A549 (cell line): ENCODE data around the gene KRTAP19-7. TPM values are rescaled to one million over a fixed set of nuclear protein-coding genes. Genes with fewer than 3 reads are reported as not detected.

Experiments
- ATAC-seq, 2 experiments: fragments of 200-7000 bp in 1 of 2; fragments of >200 bp in 1 of 2; cut with Nextera tagmentation in 1 of 2; cut with Tn5 transposase in 1 of 2; 3 replicates each; pipeline versions ENCODE4 v1.8.0 to v1.9.1; 2018 to 2020; ENCODE audit warnings: mild to moderate bottlenecking in 1 of 2, moderate library complexity in 1 of 2
- CTCF ChIA-PET: fragments of 300-600 bp; sonication (Branson Sonifier 250); formaldehyde crosslinking; extraction: SDS; loops from one replicate; lab custom pipeline; 2021; ENCODE audit warnings: antibody characterized with exemption, inconsistent platforms; lab: Yijun Ruan, JAX
- POLR2A ChIA-PET: fragments of 350-600 bp; formaldehyde crosslinking; extraction: SDS; loops from one replicate; lab custom pipeline; 2021; ENCODE audit warnings: antibody characterized with exemption, inconsistent platforms; lab: Yijun Ruan, JAX
- DNase-seq, 2 experiments: peaks; one replicate each; pipeline versions ENCODE4 v3.0.0 to v3.0.0-alpha.2; 2011 to 2016; ENCODE audit warnings: low read depth in 1 of 2, low spot score in 1 of 2
- FAIRE-seq: peaks from 2 replicates; lab custom pipeline; 2011; peaks lifted over from hg19 to GRCh38; lab: Jason Lieb, UNC
- H3K27ac ChIP-seq, 2 experiments: fragments of >200 bp; sonication (Bioruptor Twin); formaldehyde crosslinking; 3 replicates each; pipeline ENCODE4 v1.5.1; 2016 to 2017
- H3K4me1 ChIP-seq: fragments of >200 bp; sonication (Bioruptor Twin); formaldehyde crosslinking; 3 replicates; pipeline ENCODE4 v1.6.1; 2016
- H3K4me2 ChIP-seq: fragments of >200 bp; sonication (Bioruptor Twin); formaldehyde crosslinking; 3 replicates; pipeline ENCODE4 v1.6.1; 2016
- H3K4me3 ChIP-seq: fragments of >200 bp; sonication (Bioruptor Twin); formaldehyde crosslinking; 3 replicates; pipeline ENCODE4 v1.5.1; 2016
- H3K9me3 ChIP-seq: fragments of >200 bp; sonication (Bioruptor Twin); formaldehyde crosslinking; 3 replicates; pipeline ENCODE4 v1.6.1; 2016
- CBX2 ChIP-seq: fragments of 200-600 bp; sonication (generic); IDR thresholded peaks from 2 replicates; pipeline ENCODE4 v1.6.1; 2016; ENCODE audit warnings: low read depth, mild to moderate bottlenecking, borderline replicate concordance
- CHD4 ChIP-seq: fragments of 200-600 bp; sonication (generic); IDR thresholded peaks from 2 replicates; pipeline ENCODE4 v1.6.1; 2016; ENCODE audit warnings: antibody characterized with exemption, mild to moderate bottlenecking, borderline replicate concordance
- EHF ChIP-seq: fragments of 250-450 bp; sonication (Bioruptor Pico); IDR thresholded peaks from 2 replicates; pipeline ENCODE4 v1.5.0; 2020; ENCODE audit warnings: mild to moderate bottlenecking
- EHMT2 ChIP-seq: fragments of 200-600 bp; sonication (generic); IDR thresholded peaks from 2 replicates; pipeline ENCODE4 v1.6.1; 2016; ENCODE audit warnings: antibody characterized with exemption, low read depth, mild to moderate bottlenecking, moderate library complexity
- GATA3 ChIP-seq: IDR thresholded peaks from 2 replicates; pipeline ENCODE4 v1.6.1; 2012; ENCODE audit warnings: borderline replicate concordance
- HES2 ChIP-seq: fragments of >200 bp; sonication (Bioruptor Twin); formaldehyde crosslinking; IDR thresholded peaks from 2 replicates; pipeline ENCODE4 v1.6.1; 2016
- HEYL ChIP-seq: fragments of 250-450 bp; sonication (Bioruptor Pico); IDR thresholded peaks from 2 replicates; pipeline ENCODE4 v1.8.0; 2021; ENCODE audit warnings: mild to moderate bottlenecking, moderate library complexity
- HOXB5 ChIP-seq: fragments of 250-450 bp; sonication (Bioruptor Pico); IDR thresholded peaks from 2 replicates; pipeline ENCODE4 v1.5.0; 2020; ENCODE audit warnings: mild to moderate bottlenecking, moderate library complexity
- JUN ChIP-seq, 2 experiments: fragments of >200 bp; sonication (Bioruptor Twin); formaldehyde crosslinking; IDR thresholded peaks; 2 replicates in 1 of 2; 3 replicates in 1 of 2; pipeline ENCODE4 v1.6.1; 2016 to 2017
- KDM1A ChIP-seq: fragments of 200-600 bp; sonication (generic); IDR thresholded peaks from 2 replicates; pipeline ENCODE4 v1.6.1; 2016; ENCODE audit warnings: low read depth, mild to moderate bottlenecking
- KDM5A ChIP-seq: fragments of 200-600 bp; sonication (generic); IDR thresholded peaks from 2 replicates; pipeline ENCODE4 v1.6.1; 2016; ENCODE audit warnings: antibody characterized with exemption, mild to moderate bottlenecking
- MAZ ChIP-seq: fragments of 150-350 bp; IDR thresholded peaks from 2 replicates; pipeline ENCODE4 v1.6.1; 2014; ENCODE audit warnings: antibody characterized with exemption, low read depth, low read length, borderline replicate concordance
- MYC ChIP-seq: IDR thresholded peaks from 2 replicates; pipeline ENCODE4 v1.6.1; 2012; ENCODE audit warnings: mild to moderate bottlenecking, inconsistent platforms, low read length, improper control_type of control experiment, borderline replicate concordance
- NPAS2 ChIP-seq: fragments of 250-450 bp; sonication (Bioruptor Pico); IDR thresholded peaks from 2 replicates; pipeline ENCODE4 v1.8.0; 2022; ENCODE audit warnings: mild to moderate bottlenecking, moderate library complexity, borderline replicate concordance
- NR3C1 ChIP-seq: fragments of >200 bp; sonication (Bioruptor Twin); formaldehyde crosslinking; IDR thresholded peaks from 3 replicates; pipeline ENCODE4 v1.6.1; 2017
- PHF8 ChIP-seq: fragments of 200-600 bp; sonication (generic); IDR thresholded peaks from 2 replicates; pipeline ENCODE4 v1.6.1; 2016; ENCODE audit warnings: low read depth, mild to moderate bottlenecking, antibody characterized with exemption, moderate library complexity, borderline replicate concordance
- POLR2A ChIP-seq: IDR thresholded peaks from 2 replicates; pipeline ENCODE4 v1.6.1; 2012; ENCODE audit warnings: mild to moderate bottlenecking, low read length
- RARB ChIP-seq: fragments of 250-450 bp; sonication (Bioruptor Pico); IDR thresholded peaks from 2 replicates; pipeline ENCODE4 v1.8.0; 2021; ENCODE audit warnings: mild to moderate bottlenecking, moderate library complexity
- RFX5 ChIP-seq: fragments of 450-650 bp; IDR thresholded peaks from 2 replicates; pipeline ENCODE4 v1.7.1; 2014; ENCODE audit warnings: antibody characterized with exemption, mild to moderate bottlenecking, moderate library complexity
- SREBF2 ChIP-seq: fragments of 450-650 bp; IDR thresholded peaks from 2 replicates; pipeline ENCODE4 v1.6.1; 2014; ENCODE audit warnings: mild to moderate bottlenecking, moderate library complexity
- ZC3H11A ChIP-seq: fragments of 450-650 bp; IDR thresholded peaks from 2 replicates; pipeline ENCODE4 v1.6.1; 2014; ENCODE audit warnings: antibody characterized with exemption, mild to moderate bottlenecking
- ZNF302 ChIP-seq: fragments of 250-450 bp; sonication (Bioruptor Pico); IDR thresholded peaks from 2 replicates; pipeline ENCODE4 v1.9.0; 2021; ENCODE audit warnings: inconsistent platforms, mild to moderate bottlenecking, moderate library complexity
- WGBS: methylation state at CpG from one replicate; pipeline ENCODE4 v1.1.6; 2017; ENCODE audit errors: missing lambda C conversion rate; 5-methylcytosine and 5-hydroxymethylcytosine counted together
- polyA plus RNA-seq, 4 experiments: library from polyadenylated mRNA; depleted of rRNA in 3 of 4; stranded (reverse); fragments of >200 nt; fragmentation: RNase III in 1 of 4; extraction: RNeasy Plus Mini Kit Qiagen cat#74134 plus additional on column Dnase treatment in 1 of 4; gene quantifications; 2 replicates in 3 of 4; 3 replicates in 1 of 4; pipeline ENCODE4 v1.2.3, GENCODE V29; 2011 to 2017
- small RNA-seq, 6 experiments: library from RNA; depleted of rRNA; stranded (forward); fragments of <200 nt; gene quantifications; one replicate each; pipeline ENCODE3, GENCODE V24; 2012
- TF ChIP-seq, protein P1 (sequence below): fragments of 450-650 bp; IDR thresholded peaks from 2 replicates; pipeline ENCODE4 v1.6.1; 2014; ENCODE audit warnings: antibody characterized with exemption
- TF ChIP-seq, protein P2 (sequence below): fragments of 150-350 bp; IDR thresholded peaks from 2 replicates; pipeline ENCODE4 v1.6.1; 2014; ENCODE audit warnings: low read depth, mild to moderate bottlenecking, low read length

KRTAP19-7 gene
- polyA plus RNA-seq, 2 of the 4 experiments (the other 2 are of a cell fraction), result not detected

GRCh38 chr21:30518876-30519275 is 42.2 kb downstream of the KRTAP19-7 start:
- ChIA-PET POLR2A (no interaction called here), CTCF (no interaction called here)
- H3K4me2 ChIP-seq, result no peak overlapping the region
- no peak overlapping the region for H3K27ac ChIP-seq
- TF ChIP-seq PHF8 (no peak), MYC (no peak), EHMT2 (no peak), RARB (CRISPR knock-in tag) (no peak), NR3C1 (no peak), EHF (CRISPR knock-in tag) (no peak), GATA3 (no peak), POLR2A (no peak), ZNF302 (CRISPR knock-in tag) (no peak), HES2 (no peak), ZC3H11A (no peak), NPAS2 (no peak), MAZ (no peak), KDM5A (no peak), CBX2 (no peak)
- TF ChIP-seq, protein P1, sequence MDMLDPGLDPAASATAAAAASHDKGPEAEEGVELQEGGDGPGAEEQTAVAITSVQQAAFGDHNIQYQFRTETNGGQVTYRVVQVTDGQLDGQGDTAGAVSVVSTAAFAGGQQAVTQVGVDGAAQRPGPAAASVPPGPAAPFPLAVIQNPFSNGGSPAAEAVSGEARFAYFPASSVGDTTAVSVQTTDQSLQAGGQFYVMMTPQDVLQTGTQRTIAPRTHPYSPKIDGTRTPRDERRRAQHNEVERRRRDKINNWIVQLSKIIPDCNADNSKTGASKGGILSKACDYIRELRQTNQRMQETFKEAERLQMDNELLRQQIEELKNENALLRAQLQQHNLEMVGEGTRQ, result no peak
- TF ChIP-seq, protein P2, sequence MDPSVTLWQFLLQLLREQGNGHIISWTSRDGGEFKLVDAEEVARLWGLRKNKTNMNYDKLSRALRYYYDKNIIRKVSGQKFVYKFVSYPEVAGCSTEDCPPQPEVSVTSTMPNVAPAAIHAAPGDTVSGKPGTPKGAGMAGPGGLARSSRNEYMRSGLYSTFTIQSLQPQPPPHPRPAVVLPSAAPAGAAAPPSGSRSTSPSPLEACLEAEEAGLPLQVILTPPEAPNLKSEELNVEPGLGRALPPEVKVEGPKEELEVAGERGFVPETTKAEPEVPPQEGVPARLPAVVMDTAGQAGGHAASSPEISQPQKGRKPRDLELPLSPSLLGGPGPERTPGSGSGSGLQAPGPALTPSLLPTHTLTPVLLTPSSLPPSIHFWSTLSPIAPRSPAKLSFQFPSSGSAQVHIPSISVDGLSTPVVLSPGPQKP, result no peak
- no peak overlapping the region for H3K4me3 ChIP-seq
- no peak for FAIRE-seq
- H3K9me3 ChIP-seq, result no peaks in the 10 kb centered on the region
- WGBS, result 0% methylated on average over 1 of the region's 1 CpG
- no peak for DNase-seq
- ATAC-seq, result no peak
- H3K4me1 ChIP-seq, result no peaks in the 10 kb centered on the region

DNA sequence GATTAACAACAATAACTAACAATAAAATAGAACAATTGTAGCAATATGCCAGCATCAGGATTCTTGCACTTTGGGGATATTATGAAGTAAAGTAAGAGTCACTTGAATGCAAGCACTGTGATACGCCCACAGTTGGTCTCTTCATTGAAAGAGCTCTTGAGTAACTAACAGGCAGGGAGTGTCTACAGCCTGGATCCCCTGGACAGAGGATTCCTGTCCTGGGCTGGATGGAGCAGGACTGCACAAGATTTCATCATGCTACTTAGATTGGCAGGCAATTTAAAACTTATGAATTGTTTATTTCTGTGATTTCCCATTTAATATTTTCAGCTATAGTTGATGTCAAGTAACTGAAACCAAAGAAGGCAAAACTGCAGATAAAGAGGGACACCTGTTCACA is 45.4 kb downstream of the KRTAP19-7 start:
- no peak for FAIRE-seq
- no peak for DNase-seq
- Histone ChIP-seq H3K9me3 (no peaks in the 10 kb centered on the region), H3K4me2 (no peak overlapping the region), H3K4me3 (no peak overlapping the region)
- TF ChIP-seq ZC3H11A, result no peak
- no peak for TF ChIP-seq KDM1A
- TF ChIP-seq CHD4, result no peak
- TF ChIP-seq ZNF302 (CRISPR knock-in tag), result no peak
- no peak for TF ChIP-seq HES2
- no peak for TF ChIP-seq SREBF2
- TF ChIP-seq HEYL, result no peak
- TF ChIP-seq NPAS2, result no peak
- TF ChIP-seq RARB (CRISPR knock-in tag), result no peak
- TF ChIP-seq, protein P2, result no peak
- TF ChIP-seq RFX5, result no peak
- TF ChIP-seq JUN (IDR thresholded peaks at IDR 0.05), result no peak
- TF ChIP-seq HOXB5 (CRISPR knock-in tag), result no peak
- TF ChIP-seq, all 56 proteins: peak for 0
- ATAC-seq, result no peak
- Histone ChIP-seq H3K4me1 (no peaks in the 10 kb centered on the region), H3K27ac (no peak overlapping the region)
- ChIA-PET POLR2A (no interaction called here), CTCF (interaction anchor here (0.8 kb wide), 1 partner anchor 17 kb away, joined by 3 read pairs; no protein-coding TSS in a partner anchor)
- 0% methylated on average over 1 of the region's 1 CpG for WGBS

Small RNAs within 50 kb of the gene (small RNA-seq; reads per million reads assigned to genes)
- gene AP000567.1 (0 reads per million in 6 experiments), gene KRTAP19-10P (0 reads per million in 6 experiments), gene KRTAP19-11P (0 reads per million in 6 experiments), gene KRTAP22-1 (0 reads per million in 6 experiments), gene KRTAP22-2 (0 reads per million in 6 experiments)

Other genes with a start within 250 kb of the KRTAP19-7 start
- gene KRTAP26-1, start 241.0 kb downstream of the KRTAP19-7 start, polyA plus RNA-seq (2011; rRNA removed), result not detected in 2 replicates
- not detected in 3 replicates for gene KRTAP26-1, start 241.0 kb downstream of the KRTAP19-7 start, polyA plus RNA-seq (2017; fragmentation: RNase III; extraction: RNeasy Plus Mini Kit Qiagen cat#74134 plus additional on column Dnase treatment)
- gene KRTAP27-1, start 223.6 kb downstream of the KRTAP19-7 start, polyA plus RNA-seq (2011; rRNA removed), result not detected in 2 replicates
- not detected in 3 replicates for gene KRTAP27-1, start 223.6 kb downstream of the KRTAP19-7 start, polyA plus RNA-seq (2017; fragmentation: RNase III; extraction: RNeasy Plus Mini Kit Qiagen cat#74134 plus additional on column Dnase treatment)
- gene KRTAP23-1, start 212.7 kb downstream of the KRTAP19-7 start, polyA plus RNA-seq (2011; rRNA removed), result not detected in 2 replicates
- not detected in 3 replicates for gene KRTAP23-1, start 212.7 kb downstream of the KRTAP19-7 start, polyA plus RNA-seq (2017; fragmentation: RNase III; extraction: RNeasy Plus Mini Kit Qiagen cat#74134 plus additional on column Dnase treatment)
- not detected in 2 replicates for gene KRTAP13-2, start 189.0 kb downstream of the KRTAP19-7 start, polyA plus RNA-seq (2011; rRNA removed)
- gene KRTAP13-2, start 189.0 kb downstream of the KRTAP19-7 start, polyA plus RNA-seq (2017; fragmentation: RNase III; extraction: RNeasy Plus Mini Kit Qiagen cat#74134 plus additional on column Dnase treatment), result not detected in 3 replicates
- gene KRTAP13-1, start 165.3 kb downstream of the KRTAP19-7 start, polyA plus RNA-seq (2011; rRNA removed), result not detected in 2 replicates
- not detected in 3 replicates for gene KRTAP13-1, start 165.3 kb downstream of the KRTAP19-7 start, polyA plus RNA-seq (2017; fragmentation: RNase III; extraction: RNeasy Plus Mini Kit Qiagen cat#74134 plus additional on column Dnase treatment)
- gene KRTAP13-3, start 135.4 kb downstream of the KRTAP19-7 start, polyA plus RNA-seq (2011; rRNA removed), result not detected in 2 replicates
- not detected in 3 replicates for gene KRTAP13-3, start 135.4 kb downstream of the KRTAP19-7 start, polyA plus RNA-seq (2017; fragmentation: RNase III; extraction: RNeasy Plus Mini Kit Qiagen cat#74134 plus additional on column Dnase treatment)
- gene KRTAP13-4, start 131.1 kb downstream of the KRTAP19-7 start, polyA plus RNA-seq (2011; rRNA removed), result not detected in 2 replicates
- gene KRTAP13-4, start 131.1 kb downstream of the KRTAP19-7 start, polyA plus RNA-seq (2017; fragmentation: RNase III; extraction: RNeasy Plus Mini Kit Qiagen cat#74134 plus additional on column Dnase treatment), result not detected in 3 replicates
- gene KRTAP15-1, start 121.0 kb downstream of the KRTAP19-7 start, polyA plus RNA-seq (2011; rRNA removed), result not detected in 2 replicates
- not detected in 3 replicates for gene KRTAP15-1, start 121.0 kb downstream of the KRTAP19-7 start, polyA plus RNA-seq (2017; fragmentation: RNase III; extraction: RNeasy Plus Mini Kit Qiagen cat#74134 plus additional on column Dnase treatment)
- gene KRTAP19-1, start 80.9 kb downstream of the KRTAP19-7 start, polyA plus RNA-seq (2011; rRNA removed), result not detected in 2 replicates
- not detected in 3 replicates for gene KRTAP19-1, start 80.9 kb downstream of the KRTAP19-7 start, polyA plus RNA-seq (2017; fragmentation: RNase III; extraction: RNeasy Plus Mini Kit Qiagen cat#74134 plus additional on column Dnase treatment)
- gene KRTAP19-2, start 73.9 kb downstream of the KRTAP19-7 start, polyA plus RNA-seq (2011; rRNA removed), result not detected in 2 replicates
- not detected in 3 replicates for gene KRTAP19-2, start 73.9 kb downstream of the KRTAP19-7 start, polyA plus RNA-seq (2017; fragmentation: RNase III; extraction: RNeasy Plus Mini Kit Qiagen cat#74134 plus additional on column Dnase treatment)
- not detected in 2 replicates for gene KRTAP19-3, start 69.3 kb downstream of the KRTAP19-7 start, polyA plus RNA-seq (2011; rRNA removed)
- gene KRTAP19-3, start 69.3 kb downstream of the KRTAP19-7 start, polyA plus RNA-seq (2017; fragmentation: RNase III; extraction: RNeasy Plus Mini Kit Qiagen cat#74134 plus additional on column Dnase treatment), result not detected in 3 replicates
- not detected in 2 replicates for gene KRTAP19-4, start 64.1 kb downstream of the KRTAP19-7 start, polyA plus RNA-seq (2011; rRNA removed)
- gene KRTAP19-4, start 64.1 kb downstream of the KRTAP19-7 start, polyA plus RNA-seq (2017; fragmentation: RNase III; extraction: RNeasy Plus Mini Kit Qiagen cat#74134 plus additional on column Dnase treatment), result not detected in 3 replicates
- gene KRTAP19-5, start 59.2 kb downstream of the KRTAP19-7 start, polyA plus RNA-seq (2011; rRNA removed), result not detected in 2 replicates
- not detected in 3 replicates for gene KRTAP19-5, start 59.2 kb downstream of the KRTAP19-7 start, polyA plus RNA-seq (2017; fragmentation: RNase III; extraction: RNeasy Plus Mini Kit Qiagen cat#74134 plus additional on column Dnase treatment)
- gene KRTAP19-6, start 19.4 kb downstream of the KRTAP19-7 start, polyA plus RNA-seq (2011; rRNA removed), result not detected in 2 replicates
- not detected in 3 replicates for gene KRTAP19-6, start 19.4 kb downstream of the KRTAP19-7 start, polyA plus RNA-seq (2017; fragmentation: RNase III; extraction: RNeasy Plus Mini Kit Qiagen cat#74134 plus additional on column Dnase treatment)
- not detected in 2 replicates for gene KRTAP22-2, start 29.1 kb upstream of the KRTAP19-7 start, polyA plus RNA-seq (2011; rRNA removed)
- gene KRTAP22-2, start 29.1 kb upstream of the KRTAP19-7 start, polyA plus RNA-seq (2017; fragmentation: RNase III; extraction: RNeasy Plus Mini Kit Qiagen cat#74134 plus additional on column Dnase treatment), result not detected in 3 replicates
- gene KRTAP6-3, start 31.1 kb upstream of the KRTAP19-7 start, polyA plus RNA-seq (2011; rRNA removed), result not detected in 2 replicates
- not detected in 3 replicates for gene KRTAP6-3, start 31.1 kb upstream of the KRTAP19-7 start, polyA plus RNA-seq (2017; fragmentation: RNase III; extraction: RNeasy Plus Mini Kit Qiagen cat#74134 plus additional on column Dnase treatment)
- gene KRTAP6-2, start 37.6 kb upstream of the KRTAP19-7 start, polyA plus RNA-seq (2011; rRNA removed), result not detected in 2 replicates
- not detected in 3 replicates for gene KRTAP6-2, start 37.6 kb upstream of the KRTAP19-7 start, polyA plus RNA-seq (2017; fragmentation: RNase III; extraction: RNeasy Plus Mini Kit Qiagen cat#74134 plus additional on column Dnase treatment)
- not detected in 2 replicates for gene KRTAP22-1, start 39.8 kb upstream of the KRTAP19-7 start, polyA plus RNA-seq (2011; rRNA removed)
- not detected in 3 replicates for gene KRTAP22-1, start 39.8 kb upstream of the KRTAP19-7 start, polyA plus RNA-seq (2017; fragmentation: RNase III; extraction: RNeasy Plus Mini Kit Qiagen cat#74134 plus additional on column Dnase treatment)
- not detected in 2 replicates for gene KRTAP6-1, start 52.6 kb upstream of the KRTAP19-7 start, polyA plus RNA-seq (2011; rRNA removed)
- gene KRTAP6-1, start 52.6 kb upstream of the KRTAP19-7 start, polyA plus RNA-seq (2017; fragmentation: RNase III; extraction: RNeasy Plus Mini Kit Qiagen cat#74134 plus additional on column Dnase treatment), result not detected in 3 replicates
- not detected in 2 replicates for gene KRTAP20-1, start 55.1 kb upstream of the KRTAP19-7 start, polyA plus RNA-seq (2011; rRNA removed)
- not detected in 3 replicates for gene KRTAP20-1, start 55.1 kb upstream of the KRTAP19-7 start, polyA plus RNA-seq (2017; fragmentation: RNase III; extraction: RNeasy Plus Mini Kit Qiagen cat#74134 plus additional on column Dnase treatment)
- not detected in 2 replicates for gene KRTAP20-4, start 59.3 kb upstream of the KRTAP19-7 start, polyA plus RNA-seq (2011; rRNA removed)
- not detected in 3 replicates for gene KRTAP20-4, start 59.3 kb upstream of the KRTAP19-7 start, polyA plus RNA-seq (2017; fragmentation: RNase III; extraction: RNeasy Plus Mini Kit Qiagen cat#74134 plus additional on column Dnase treatment)
- not detected in 2 replicates for gene KRTAP20-2, start 73.9 kb upstream of the KRTAP19-7 start, polyA plus RNA-seq (2011; rRNA removed)
- gene KRTAP20-2, start 73.9 kb upstream of the KRTAP19-7 start, polyA plus RNA-seq (2017; fragmentation: RNase III; extraction: RNeasy Plus Mini Kit Qiagen cat#74134 plus additional on column Dnase treatment), result not detected in 3 replicates
- gene KRTAP20-3, start 81.5 kb upstream of the KRTAP19-7 start, polyA plus RNA-seq (2011; rRNA removed), result not detected in 2 replicates
- not detected in 3 replicates for gene KRTAP20-3, start 81.5 kb upstream of the KRTAP19-7 start, polyA plus RNA-seq (2017; fragmentation: RNase III; extraction: RNeasy Plus Mini Kit Qiagen cat#74134 plus additional on column Dnase treatment)
- not detected in 2 replicates for gene KRTAP21-3, start 157.5 kb upstream of the KRTAP19-7 start, polyA plus RNA-seq (2011; rRNA removed)
- not detected in 3 replicates for gene KRTAP21-3, start 157.5 kb upstream of the KRTAP19-7 start, polyA plus RNA-seq (2017; fragmentation: RNase III; extraction: RNeasy Plus Mini Kit Qiagen cat#74134 plus additional on column Dnase treatment)
- not detected in 2 replicates for gene KRTAP21-2, start 185.9 kb upstream of the KRTAP19-7 start, polyA plus RNA-seq (2011; rRNA removed)
- not detected in 3 replicates for gene KRTAP21-2, start 185.9 kb upstream of the KRTAP19-7 start, polyA plus RNA-seq (2017; fragmentation: RNase III; extraction: RNeasy Plus Mini Kit Qiagen cat#74134 plus additional on column Dnase treatment)
- gene KRTAP21-1, start 194.1 kb upstream of the KRTAP19-7 start, polyA plus RNA-seq (2011; rRNA removed), result not detected in 2 replicates
- not detected in 3 replicates for gene KRTAP21-1, start 194.1 kb upstream of the KRTAP19-7 start, polyA plus RNA-seq (2017; fragmentation: RNase III; extraction: RNeasy Plus Mini Kit Qiagen cat#74134 plus additional on column Dnase treatment)